ENCODE measurements around the gene RCL1.

Gene RCL1

DNA sequence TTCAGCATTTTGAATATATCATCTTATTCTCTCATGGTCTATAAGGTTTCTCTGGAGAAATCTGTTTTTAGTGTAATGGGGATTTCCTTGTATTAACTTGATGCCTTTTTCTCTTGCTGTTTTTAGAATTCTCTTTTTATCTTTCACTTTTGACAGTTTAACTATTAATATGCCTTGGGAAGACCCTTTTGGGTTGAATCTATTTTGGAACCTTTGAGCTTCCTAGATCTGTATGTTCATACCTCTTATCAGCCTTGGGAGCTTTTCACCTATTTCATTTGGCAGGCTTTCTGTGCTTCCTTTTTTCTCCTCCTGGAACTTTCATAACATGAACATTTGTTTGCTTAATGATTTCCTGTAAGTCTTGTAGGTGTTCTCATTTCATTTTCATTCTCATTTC is 22.2 kb downstream of the RCL1 start:
- H3K4me3 ChIP-seq (ENCODE audit: low read depth, low read length) = no peak overlapping the region
- H3K27ac ChIP-seq (ENCODE audit: low read depth, low read length) = no peak overlapping the region
- no peaks in the 10 kb centered on the region for H3K36me3 ChIP-seq (ENCODE audit: control insufficient read depth, insufficient read depth, low read length)
- H3K4me1 ChIP-seq (ENCODE audit: control insufficient read depth, insufficient read depth, low read length) = no peaks in the 10 kb centered on the region
- H3K9ac ChIP-seq (ENCODE audit: low read length) = no peak overlapping the region
- H3K27me3 ChIP-seq (ENCODE audit: control insufficient read depth, insufficient read depth, low read length) = no peaks in the 10 kb centered on the region
- H3K9me3 ChIP-seq (ENCODE audit: control insufficient read depth, insufficient read depth, low read depth, low read length) = no peaks in the 10 kb centered on the region

- no peaks in the 10 kb centered on the region for H3K9me3 ChIP-seq (ENCODE audit: control insufficient read depth, insufficient read depth, low read depth, low read length)
- no peaks in the 10 kb centered on the region for H3K4me1 ChIP-seq (ENCODE audit: control insufficient read depth, insufficient read depth, low read length)
- no peaks in the 10 kb centered on the region for H3K27me3 ChIP-seq (ENCODE audit: control insufficient read depth, insufficient read depth, low read length)
- H3K4me3 ChIP-seq (ENCODE audit: low read depth, low read length) = no peak overlapping the region
- no peak overlapping the region for H3K27ac ChIP-seq (ENCODE audit: low read depth, low read length)
- no peak overlapping the region for H3K9ac ChIP-seq (ENCODE audit: low read length)
- no peaks in the 10 kb centered on the region for H3K36me3 ChIP-seq (ENCODE audit: control insufficient read depth, insufficient read depth, low read length)
Measured at GRCh38 chr9:4815381-4815956, 22.7 kb downstream of the RCL1 start.

DNA sequence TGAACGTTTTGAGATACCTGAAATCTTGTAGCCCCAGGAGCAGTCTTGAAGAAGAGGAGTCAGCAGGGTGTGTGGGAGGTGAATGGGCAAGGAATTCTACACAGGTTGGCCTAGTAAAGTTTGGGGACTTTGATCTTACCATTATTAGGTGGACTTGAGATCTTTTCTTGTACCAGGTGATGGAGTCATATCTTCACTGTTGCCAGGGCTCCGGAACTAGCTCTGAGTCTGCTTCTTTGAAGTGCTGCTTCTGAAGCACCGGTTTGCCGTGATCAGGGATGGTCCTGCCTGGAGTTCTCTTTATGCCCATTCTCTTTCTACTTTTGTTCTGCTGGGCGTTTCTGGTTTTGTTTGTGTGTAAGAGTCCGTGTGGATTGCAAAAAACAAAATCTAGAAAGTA is 27.4 kb downstream of the RCL1 start:
- Histone ChIP-seq H3K27ac (ENCODE audit: low read depth, low read length) (no peak overlapping the region), H3K36me3 (ENCODE audit: control insufficient read depth, insufficient read depth, low read length) (no peaks in the 10 kb centered on the region), H3K27me3 (ENCODE audit: control insufficient read depth, insufficient read depth, low read length) (no peaks in the 10 kb centered on the region), H3K9me3 (ENCODE audit: control insufficient read depth, insufficient read depth, low read depth, low read length) (no peaks in the 10 kb centered on the region), H3K4me1 (ENCODE audit: control insufficient read depth, insufficient read depth, low read length) (no peaks in the 10 kb centered on the region), H3K9ac (ENCODE audit: low read length) (no peak overlapping the region), H3K4me3 (ENCODE audit: low read depth, low read length) (no peak overlapping the region)

GRCh38 chr9:4821133-4821532 is 28.4 kb downstream of the RCL1 start:
- Histone ChIP-seq H3K27me3 (ENCODE audit: control insufficient read depth, insufficient read depth, low read length) (no peaks in the 10 kb centered on the region), H3K4me3 (ENCODE audit: low read depth, low read length) (no peak overlapping the region), H3K4me1 (ENCODE audit: control insufficient read depth, insufficient read depth, low read length) (no peaks in the 10 kb centered on the region), H3K27ac (ENCODE audit: low read depth, low read length) (no peak overlapping the region), H3K36me3 (ENCODE audit: control insufficient read depth, insufficient read depth, low read length) (no peaks in the 10 kb centered on the region), H3K9me3 (ENCODE audit: control insufficient read depth, insufficient read depth, low read depth, low read length) (no peaks in the 10 kb centered on the region), H3K9ac (ENCODE audit: low read length) (no peak overlapping the region)

DNA sequence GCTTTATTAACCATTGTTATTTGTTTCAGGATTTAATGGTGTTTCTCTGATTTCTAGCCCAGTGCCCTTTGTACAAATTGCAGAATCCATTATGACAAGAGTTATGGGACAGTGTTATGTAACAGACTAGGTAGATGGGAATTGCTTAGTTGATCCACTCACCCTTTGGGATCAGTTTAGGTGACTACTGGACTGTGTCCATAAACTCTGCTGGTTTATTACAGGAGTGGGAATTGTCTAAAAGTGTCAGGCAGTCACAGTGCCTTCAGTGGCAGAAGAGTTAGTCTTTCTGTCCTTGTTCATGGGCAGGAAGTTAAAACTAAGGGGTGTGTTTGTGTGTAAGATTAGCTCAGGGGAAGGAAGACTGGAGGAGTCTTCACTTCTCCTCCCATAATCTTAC is 29.3 kb downstream of the RCL1 start:
- Histone ChIP-seq H3K27me3 (ENCODE audit: control insufficient read depth, insufficient read depth, low read length) (no peaks in the 10 kb centered on the region), H3K4me3 (ENCODE audit: low read depth, low read length) (no peak overlapping the region), H3K9ac (ENCODE audit: low read length) (no peak overlapping the region), H3K4me1 (ENCODE audit: control insufficient read depth, insufficient read depth, low read length) (no peaks in the 10 kb centered on the region), H3K9me3 (ENCODE audit: control insufficient read depth, insufficient read depth, low read depth, low read length) (no peaks in the 10 kb centered on the region), H3K27ac (ENCODE audit: low read depth, low read length) (no peak overlapping the region), H3K36me3 (ENCODE audit: control insufficient read depth, insufficient read depth, low read length) (no peaks in the 10 kb centered on the region)

DNA sequence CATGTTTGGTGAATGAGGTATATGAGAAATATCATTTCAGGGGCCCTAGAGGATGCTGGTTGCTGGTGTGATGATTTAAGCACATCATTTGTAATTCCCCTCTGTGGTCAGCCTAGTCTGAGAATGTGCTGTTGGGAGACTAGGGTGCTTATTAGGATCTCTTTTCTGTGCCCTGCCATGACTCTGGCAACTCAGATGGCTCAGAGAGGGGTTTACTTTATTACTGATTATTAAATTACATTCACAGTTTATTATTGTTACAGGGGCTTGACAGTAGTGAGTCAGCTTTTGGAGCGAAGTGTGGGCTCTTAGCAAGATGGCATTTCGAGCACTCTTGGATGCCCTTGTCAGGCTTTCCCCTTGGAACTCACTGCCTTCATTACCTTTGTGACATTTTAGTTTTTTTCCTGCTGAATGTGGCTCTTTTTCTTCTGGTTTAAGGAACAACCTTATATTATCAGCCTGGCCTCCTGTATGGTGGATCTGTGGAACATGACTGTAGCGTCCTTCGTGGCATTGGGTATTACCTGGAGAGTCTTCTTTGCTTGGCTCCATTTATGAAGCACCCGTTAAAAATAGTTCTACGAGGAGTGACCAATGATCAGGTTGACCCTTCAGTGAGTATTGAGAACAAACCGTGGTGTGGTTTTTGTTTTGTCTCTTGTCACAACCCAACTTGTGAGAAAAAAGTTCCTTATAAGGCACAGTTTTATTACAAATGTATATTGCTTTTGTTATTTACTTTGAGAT is 33.8 kb downstream of the RCL1 start:
- no peaks in the 10 kb centered on the region for H3K27me3 ChIP-seq (ENCODE audit: control insufficient read depth, insufficient read depth, low read length)
- no peaks in the 10 kb centered on the region for H3K36me3 ChIP-seq (ENCODE audit: control insufficient read depth, insufficient read depth, low read length)
- H3K27ac ChIP-seq (ENCODE audit: low read depth, low read length) = no peak overlapping the region
- H3K9ac ChIP-seq (ENCODE audit: low read length) = no peak overlapping the region
- H3K4me1 ChIP-seq (ENCODE audit: control insufficient read depth, insufficient read depth, low read length) = no peaks in the 10 kb centered on the region
- H3K4me3 ChIP-seq (ENCODE audit: low read depth, low read length) = no peak overlapping the region
- H3K9me3 ChIP-seq (ENCODE audit: control insufficient read depth, insufficient read depth, low read depth, low read length) = no peaks in the 10 kb centered on the region

- Histone ChIP-seq H3K36me3 (ENCODE audit: control insufficient read depth, insufficient read depth, low read length) (no peaks in the 10 kb centered on the region; the same call in 1 of the 2 replicates), H3K27ac (ENCODE audit: low read depth, low read length) (no peak overlapping the region), H3K4me3 (ENCODE audit: low read depth, low read length) (no peak overlapping the region), H3K27me3 (ENCODE audit: control insufficient read depth, insufficient read depth, low read length) (no peaks in the 10 kb centered on the region), H3K9ac (ENCODE audit: low read length) (no peak overlapping the region), H3K9me3 (ENCODE audit: control insufficient read depth, insufficient read depth, low read depth, low read length) (no peaks in the 10 kb centered on the region), H3K4me1 (ENCODE audit: control insufficient read depth, insufficient read depth, low read length) (no peaks in the 10 kb centered on the region)
Measured at GRCh38 chr9:4827224-4827623, 34.5 kb downstream of the RCL1 start.

- Histone ChIP-seq H3K36me3 (ENCODE audit: control insufficient read depth, insufficient read depth, low read length) (peaks cover 6% of the 10 kb centered on the region), H3K27me3 (ENCODE audit: control insufficient read depth, insufficient read depth, low read length) (no peaks in the 10 kb centered on the region), H3K4me3 (ENCODE audit: low read depth, low read length) (no peak overlapping the region), H3K27ac (ENCODE audit: low read depth, low read length) (no peak overlapping the region), H3K4me1 (ENCODE audit: control insufficient read depth, insufficient read depth, low read length) (no peaks in the 10 kb centered on the region), H3K9me3 (ENCODE audit: control insufficient read depth, insufficient read depth, low read depth, low read length) (no peaks in the 10 kb centered on the region), H3K9ac (ENCODE audit: low read length) (no peak overlapping the region)
Measured at GRCh38 chr9:4828761-4829160, 36.0 kb downstream of the RCL1 start.

GRCh38 chr9:4829969-4830368 is 37.2 kb downstream of the RCL1 start:
- peaks cover 10% of the 10 kb centered on the region for H3K36me3 ChIP-seq (ENCODE audit: control insufficient read depth, insufficient read depth, low read length)
- H3K27me3 ChIP-seq (ENCODE audit: control insufficient read depth, insufficient read depth, low read length) = no peaks in the 10 kb centered on the region
- H3K4me3 ChIP-seq (ENCODE audit: low read depth, low read length) = no peak overlapping the region
- H3K9ac ChIP-seq (ENCODE audit: low read length) = no peak overlapping the region
- no peaks in the 10 kb centered on the region for H3K9me3 ChIP-seq (ENCODE audit: control insufficient read depth, insufficient read depth, low read depth, low read length)
- no peak overlapping the region for H3K27ac ChIP-seq (ENCODE audit: low read depth, low read length)
- H3K4me1 ChIP-seq (ENCODE audit: control insufficient read depth, insufficient read depth, low read length) = no peaks in the 10 kb centered on the region

DNA sequence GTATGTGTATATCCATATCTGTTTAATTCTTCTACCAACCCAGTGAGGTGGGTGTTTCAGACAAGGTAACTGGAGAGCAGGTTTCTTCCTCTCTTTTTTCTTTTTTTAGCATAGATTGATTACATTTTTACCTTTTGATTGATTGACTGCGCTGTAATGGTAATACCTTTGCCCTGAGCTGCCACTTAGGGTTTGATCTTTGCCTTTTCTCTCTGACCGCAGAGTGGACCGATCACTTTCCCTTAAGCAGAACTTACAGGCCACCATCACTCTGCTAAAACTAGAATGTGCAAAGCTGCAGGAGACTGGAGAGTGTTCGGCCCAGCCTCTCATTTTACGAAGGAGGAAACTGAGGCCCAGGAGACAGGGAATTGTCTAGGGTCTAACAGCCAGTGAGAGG is 38.0 kb downstream of the RCL1 start:
- peaks cover 13% of the 10 kb centered on the region for H3K36me3 ChIP-seq (ENCODE audit: control insufficient read depth, insufficient read depth, low read length)
- no peak overlapping the region for H3K27ac ChIP-seq (ENCODE audit: low read depth, low read length)
- H3K27me3 ChIP-seq (ENCODE audit: control insufficient read depth, insufficient read depth, low read length) = no peaks in the 10 kb centered on the region
- H3K4me3 ChIP-seq (ENCODE audit: low read depth, low read length) = no peak overlapping the region
- H3K9me3 ChIP-seq (ENCODE audit: control insufficient read depth, insufficient read depth, low read depth, low read length) = no peaks in the 10 kb centered on the region
- no peaks in the 10 kb centered on the region for H3K4me1 ChIP-seq (ENCODE audit: control insufficient read depth, insufficient read depth, low read length)
- H3K9ac ChIP-seq (ENCODE audit: low read length) = no peak overlapping the region

DNA sequence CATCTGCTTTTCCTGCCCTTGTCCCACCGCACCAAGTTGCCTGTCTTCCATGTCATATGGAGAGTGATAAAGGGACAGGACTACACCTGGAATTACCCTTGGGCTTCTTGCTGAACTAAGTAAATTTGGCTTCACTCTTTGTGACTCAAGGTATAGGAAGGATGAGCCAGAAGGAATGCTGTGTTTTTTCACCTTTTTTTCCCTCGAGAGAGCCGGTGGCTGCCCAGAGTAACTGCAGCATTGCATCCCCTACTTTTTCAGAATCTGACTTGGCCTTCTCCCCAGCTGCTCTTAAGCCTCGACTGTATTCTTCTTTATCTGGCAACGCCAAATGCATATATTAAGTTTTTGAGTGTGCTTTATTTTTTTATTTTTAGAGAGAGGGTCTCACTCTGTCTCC is 38.4 kb downstream of the RCL1 start:
- Histone ChIP-seq H3K4me1 (ENCODE audit: control insufficient read depth, insufficient read depth, low read length) (no peaks in the 10 kb centered on the region), H3K9me3 (ENCODE audit: control insufficient read depth, insufficient read depth, low read depth, low read length) (no peaks in the 10 kb centered on the region), H3K27me3 (ENCODE audit: control insufficient read depth, insufficient read depth, low read length) (no peaks in the 10 kb centered on the region), H3K36me3 (ENCODE audit: control insufficient read depth, insufficient read depth, low read length) (peaks cover 17% of the 10 kb centered on the region), H3K27ac (ENCODE audit: low read depth, low read length) (no peak overlapping the region), H3K9ac (ENCODE audit: low read length) (no peak overlapping the region), H3K4me3 (ENCODE audit: low read depth, low read length) (no peak overlapping the region)

All from HUES6 (cell line).